SKM-1 treated with dmso at 0.1 percent for 144 hours (cell line): ENCODE measurements around the gene TGM2.
A peak's percentile ranks its signal among the peaks of the same experiment; 100 is the strongest.

Source experiments
- DNase-seq: peaks from one replicate; lab custom pipeline; 2025; ENCODE audit not compliant: unreplicated experiment; lab: John Stamatoyannopoulos, UW

TGM2 gene

GRCh38 chr20:38199501-38200390, 34.7 kb upstream of the TGM2 start:
- no peak for DNase-seq

GRCh38 chr20:38198238-38198861, 33.3 kb upstream of the TGM2 start:
- no peak for DNase-seq

- DNase-seq, result no peak
These were observed 32.5 kb upstream of the TGM2 start for GRCh38 chr20:38197619-38198018.

GRCh38 chr20:38197217-38197616, 32.1 kb upstream of the TGM2 start:
- DNase-seq, result no peak

- peak; percentile 97 for DNase-seq
These were observed 31.5 kb upstream of the TGM2 start for GRCh38 chr20:38196592-38196991.

GRCh38 chr20:38196076-38196475, 31.0 kb upstream of the TGM2 start:
- DNase-seq, result peak; percentile 26

GRCh38 chr20:38195521-38195920, 30.5 kb upstream of the TGM2 start:
- no peak for DNase-seq

- no peak for DNase-seq
These were observed 30.0 kb upstream of the TGM2 start for GRCh38 chr20:38194971-38195504.

GRCh38 chr20:38193586-38194105, 28.6 kb upstream of the TGM2 start:
- DNase-seq, result no peak

GRCh38 chr20:38192323-38192885, 27.3 kb upstream of the TGM2 start:
- DNase-seq, result no peak

- peak; percentile 46 for DNase-seq
These were observed 26.6 kb upstream of the TGM2 start for GRCh38 chr20:38191654-38192053.

GRCh38 chr20:38190936-38191371, 25.9 kb upstream of the TGM2 start:
- no peak for DNase-seq

GRCh38 chr20:38190166-38190565, 25.1 kb upstream of the TGM2 start:
- DNase-seq, result no peak

GRCh38 chr20:38187517-38187916, 22.4 kb upstream of the TGM2 start:
- no peak for DNase-seq

GRCh38 chr20:38186788-38187221, 21.7 kb upstream of the TGM2 start:
- no peak for DNase-seq

- no peak for DNase-seq
These were observed 19.0 kb upstream of the TGM2 start for GRCh38 chr20:38184101-38184500.

GRCh38 chr20:38181971-38182370, 16.9 kb upstream of the TGM2 start:
- no peak for DNase-seq

- DNase-seq, result no peak
These were observed 16.2 kb upstream of the TGM2 start for GRCh38 chr20:38181207-38181801.

- DNase-seq, result no peak
These were observed 15.7 kb upstream of the TGM2 start for GRCh38 chr20:38180781-38181180.

GRCh38 chr20:38179846-38180245, 14.8 kb upstream of the TGM2 start:
- no peak for DNase-seq

- DNase-seq, result no peak
These were observed 13.5 kb upstream of the TGM2 start for GRCh38 chr20:38178581-38178980.
